ENCODE data around the gene SLC35F3. TPM values are rescaled to one million over a fixed set of nuclear protein-coding genes. Genes with fewer than 3 reads are reported as not detected.

The SLC35F3 gene
- total and polyA plus RNA-seq, 4 donors: 0.01 to 0.37 (median 0.08) TPM; not detected in 1

- WGBS: 58% methylated on average over 2 of the region's 2 CpGs
Observed at GRCh38 chr1:233867028-233867427, 37.4 kb upstream of the SLC35F3 start.

More at GRCh38 chr1:233867028-233867427, 37.4 kb upstream of the SLC35F3 start:
- no peaks in the 10 kb centered on the region for H3K4me1 ChIP-seq (ENCODE audit: control insufficient read depth in 4 of 4, insufficient read depth in 4 of 4, low read length in 3 of 4)
- TF ChIP-seq MAX (IDR thresholded peaks at IDR 0.05): no peak
- no peak for TF ChIP-seq HNF4G (IDR thresholded peaks at IDR 0.05)
- TF ChIP-seq FOXA1 (IDR thresholded peaks at IDR 0.05): no peak
- TF ChIP-seq YY1 (IDR thresholded peaks at IDR 0.05): no peak
- no peak for TF ChIP-seq RXRA (IDR thresholded peaks at IDR 0.05)
- TF ChIP-seq ZBTB33 (IDR thresholded peaks at IDR 0.05): no peak
- TF ChIP-seq CTCF (IDR thresholded peaks at IDR 0.05; ENCODE audit: low read depth, low read length, missing input control): no peak
- TF ChIP-seq NR2F2 (IDR thresholded peaks at IDR 0.05): no peak
- TF ChIP-seq HNF4A (conservative IDR thresholded peaks at IDR 0.05): no peak
- TF ChIP-seq JUND (IDR thresholded peaks at IDR 0.05): no peak
- no peak for TF ChIP-seq EGR1 (IDR thresholded peaks at IDR 0.05; ENCODE audit: low read depth in 2 of 2)
- no peak for TF ChIP-seq FOXA2 (IDR thresholded peaks at IDR 0.05)
- no peak for TF ChIP-seq GABPA (IDR thresholded peaks at IDR 0.05 in 1 of 2, conservative IDR thresholded peaks at IDR 0.05 in 1 of 2)
- TF ChIP-seq REST (IDR thresholded peaks at IDR 0.05): no peak
- no peak for TF ChIP-seq TAF1 (conservative IDR thresholded peaks at IDR 0.05)
- TF ChIP-seq RAD21 (IDR thresholded peaks at IDR 0.05): no peak
- no peak for TF ChIP-seq SP1 (IDR thresholded peaks at IDR 0.05)
- H3K9me3 ChIP-seq (ENCODE audit: control insufficient read depth in 4 of 4, low read length in 3 of 4): no peaks in the 10 kb centered on the region
- DNase-seq (ENCODE audit: low spot score): no peak
- H3K36me3 ChIP-seq (ENCODE audit: control insufficient read depth in 4 of 4, insufficient read depth in 3 of 4, low read depth in 1 of 4, low read length in 3 of 4): no peaks in the 10 kb centered on the region
- no peaks in the 10 kb centered on the region for H3K27me3 ChIP-seq (ENCODE audit: control insufficient read depth in 4 of 4, insufficient read depth in 4 of 4, low read length in 3 of 4)
- H3K4me3 ChIP-seq (ENCODE audit: low read depth in 1 of 3, low read length in 3 of 3): no peak overlapping the region
- H3K27ac ChIP-seq (ENCODE audit: low read depth in 1 of 2, low read length in 2 of 2): no peak overlapping the region
- H3K9ac ChIP-seq (ENCODE audit: low read depth in 1 of 2, low read length in 2 of 2): no peak overlapping the region
